ENCODE results near the gene STEAP4.

Gene STEAP4

DNA sequence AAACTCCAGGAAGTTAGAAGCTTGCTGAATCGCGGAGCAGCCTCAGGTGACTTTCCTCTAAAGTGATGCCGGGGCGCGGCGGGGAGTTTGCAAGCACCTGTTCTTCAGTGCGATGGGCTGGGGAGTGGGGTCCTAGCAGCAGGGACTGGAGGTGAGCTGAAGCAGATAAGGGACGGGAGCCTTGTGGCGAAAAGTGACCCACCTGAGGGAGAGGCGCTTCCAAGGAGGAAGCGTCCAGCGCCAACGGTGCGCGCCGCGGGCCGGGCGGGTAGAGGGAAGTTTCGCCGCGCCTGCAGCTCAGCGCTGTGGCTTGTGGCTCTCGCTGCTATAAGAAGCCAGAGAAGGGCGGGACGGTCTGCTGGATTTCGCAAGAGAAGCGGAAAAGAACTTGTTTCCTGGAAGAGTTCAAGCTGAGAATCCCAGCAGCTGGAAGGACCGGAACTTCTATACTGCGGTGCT lies at the start of gene STEAP4:
Gene STEAP4, minus strand, starts transcription at position 305 of the 459 bp plus-strand sequence. CDS start 22,625 bp downstream, outside the sequence.
- no peak for DNase-seq (ENCODE audit: low read depth)

DNA sequence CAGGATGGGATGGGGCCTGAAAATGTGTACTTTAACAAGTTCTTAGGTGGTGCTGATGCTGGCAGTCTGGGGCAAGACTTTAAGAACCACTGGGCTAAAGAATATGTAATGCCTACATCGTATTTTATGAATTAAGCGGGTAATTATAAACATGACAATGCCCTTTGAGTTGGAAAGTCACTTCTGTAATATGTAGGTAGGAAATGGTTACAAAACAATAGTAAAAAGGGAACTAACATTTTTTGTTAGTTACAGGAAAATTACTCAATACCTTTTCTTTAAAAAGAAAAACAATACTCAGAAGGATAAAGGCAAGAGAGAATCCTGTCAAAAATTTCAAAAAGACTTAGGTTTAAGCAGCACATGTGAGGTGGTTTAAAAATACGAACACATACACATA lies 48.3 kb upstream of the STEAP4 start:
- DNase-seq (ENCODE audit: low read depth): no peak

DNA sequence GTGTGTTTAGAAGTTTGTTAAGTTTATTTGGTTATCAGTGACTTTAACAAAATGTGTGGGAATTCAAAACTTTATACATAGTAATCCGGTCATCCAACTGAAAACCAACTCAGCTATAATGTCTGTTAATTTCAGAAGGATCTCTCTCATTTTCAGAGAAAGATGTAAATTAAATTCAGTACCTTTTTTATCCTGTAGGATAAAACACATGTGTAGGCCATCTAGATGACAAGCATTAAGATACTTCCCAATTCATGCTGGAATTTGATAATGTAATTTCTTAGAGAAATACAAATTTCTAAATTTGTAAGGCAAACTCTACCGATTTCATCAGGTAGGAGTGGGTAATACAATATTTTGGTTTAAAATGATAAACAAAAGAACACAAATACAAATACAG lies 43.4 kb upstream of the STEAP4 start:
- DNase-seq (ENCODE audit: low read depth): no peak

DNA sequence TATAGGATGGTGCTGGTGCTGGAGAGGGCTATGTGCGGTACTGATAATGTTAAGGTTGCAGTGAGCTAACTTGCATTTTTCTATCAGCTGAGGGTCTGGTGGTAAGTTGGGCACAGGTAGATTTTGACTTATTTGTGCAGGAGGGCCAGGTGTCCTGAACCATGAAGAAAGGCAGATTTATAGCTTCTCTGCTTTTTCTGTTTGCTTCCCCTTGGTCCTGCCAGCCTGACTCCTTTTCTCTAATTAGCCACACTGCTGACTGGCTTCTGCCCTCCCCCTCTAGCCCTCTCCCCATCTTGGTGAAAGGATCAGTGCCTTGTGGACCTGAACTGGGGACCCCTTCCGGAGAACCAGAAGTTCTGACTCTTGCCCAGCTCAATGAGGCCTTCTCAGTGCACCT lies 40.8 kb upstream of the STEAP4 start:
- no peak for DNase-seq (ENCODE audit: low read depth)

DNA sequence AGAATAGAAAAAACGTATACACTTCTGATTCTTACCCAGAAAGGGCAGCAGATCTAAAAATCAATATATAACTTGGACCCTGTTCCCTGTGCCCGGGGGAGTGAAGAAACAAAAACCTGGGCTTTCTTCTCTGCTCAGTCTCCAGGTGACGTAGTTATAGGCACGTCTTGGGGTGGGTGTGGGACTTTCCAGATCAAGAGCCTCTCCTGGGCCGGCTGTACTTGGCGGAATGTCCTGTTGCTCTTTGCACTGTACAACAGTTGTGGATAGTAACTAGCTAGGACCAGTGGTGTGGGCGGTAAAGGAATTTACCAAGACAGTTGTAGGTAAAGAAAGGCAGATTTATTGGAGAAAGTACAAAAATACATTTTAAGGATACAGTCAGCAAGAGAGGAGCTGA lies 40.4 kb upstream of the STEAP4 start:
- DNase-seq (ENCODE audit: low read depth): no peak

DNA sequence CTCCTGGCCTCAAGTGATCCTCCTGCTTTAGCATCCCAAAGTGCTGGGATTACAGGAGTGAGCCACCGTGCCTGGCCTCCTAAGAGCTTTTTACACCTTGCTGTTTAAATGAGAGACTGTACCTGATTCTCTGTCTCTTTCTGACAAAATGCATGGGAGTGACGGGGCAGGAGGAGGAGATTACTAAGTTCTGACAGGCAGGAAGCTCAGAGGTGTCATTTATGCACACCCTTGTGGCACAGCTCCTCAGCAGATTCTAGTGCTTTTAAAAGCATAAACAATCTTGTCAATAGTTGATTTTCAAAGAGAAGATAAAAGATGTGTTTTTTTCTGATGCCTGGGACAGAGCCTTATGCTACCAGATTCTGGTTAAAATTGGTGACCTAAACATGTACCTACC lies 39.7 kb upstream of the STEAP4 start:
- no peak for DNase-seq (ENCODE audit: low read depth)

DNA sequence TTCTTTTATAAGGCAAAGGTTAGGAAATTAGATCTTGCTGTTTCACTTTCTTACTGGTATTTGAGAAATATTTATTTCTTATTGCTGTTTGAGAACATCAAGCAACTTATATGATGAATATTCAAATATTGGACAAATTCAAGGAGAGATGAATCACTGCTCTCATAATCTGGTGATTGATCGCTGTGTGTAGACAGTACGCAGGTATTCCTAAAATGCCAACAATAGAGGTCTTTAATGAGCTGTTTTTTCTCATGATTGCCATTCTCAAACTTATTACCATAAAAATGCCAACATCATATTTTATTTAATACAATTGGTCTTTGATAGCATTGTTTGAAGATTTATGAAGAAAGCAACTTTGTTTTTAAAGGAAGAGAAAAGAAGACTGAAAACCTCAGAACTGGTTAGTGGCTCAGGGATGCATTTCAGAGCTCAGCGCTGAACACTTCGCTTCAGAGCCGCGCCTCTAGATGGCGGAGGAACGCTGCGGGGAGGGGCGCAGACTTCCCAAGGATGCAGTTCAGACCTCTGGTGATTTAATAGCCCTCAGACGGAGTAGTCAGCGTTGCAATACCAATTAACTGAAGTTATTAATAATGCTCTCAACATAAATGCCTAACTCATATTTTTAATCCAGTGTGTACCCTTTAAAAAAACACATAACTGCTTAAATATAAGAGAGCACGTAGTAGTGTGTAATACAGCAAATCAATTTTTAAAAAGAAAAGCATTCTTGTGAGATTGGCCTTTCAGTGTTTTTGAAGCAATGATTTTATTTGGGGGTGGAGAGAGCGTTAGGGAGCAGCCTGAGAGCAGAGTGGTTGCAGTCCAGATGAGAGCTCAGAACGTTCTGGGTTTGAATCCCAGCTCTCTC lies 38.5 kb upstream of the STEAP4 start:
- DNase-seq (ENCODE audit: low read depth): no peak

DNA sequence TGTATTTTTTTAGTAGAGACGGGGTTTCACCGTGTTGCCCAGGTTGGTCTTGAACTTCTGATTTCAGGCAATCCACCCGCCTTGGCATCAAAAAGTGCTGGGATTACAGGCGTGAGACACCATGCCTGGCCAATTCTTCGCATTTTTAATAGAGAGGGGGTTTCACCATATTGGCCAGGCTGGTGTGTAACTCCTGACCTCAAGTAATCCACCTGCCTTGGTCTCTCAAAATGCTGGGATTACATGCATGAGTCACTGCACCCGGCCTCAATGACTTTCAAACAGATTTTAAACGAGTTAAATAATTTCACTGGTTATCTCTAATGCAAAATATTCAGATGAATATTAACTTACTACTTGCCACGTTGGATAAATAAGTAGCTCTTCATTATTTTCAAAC lies 37.6 kb upstream of the STEAP4 start:
- DNase-seq (ENCODE audit: low read depth): no peak

DNA sequence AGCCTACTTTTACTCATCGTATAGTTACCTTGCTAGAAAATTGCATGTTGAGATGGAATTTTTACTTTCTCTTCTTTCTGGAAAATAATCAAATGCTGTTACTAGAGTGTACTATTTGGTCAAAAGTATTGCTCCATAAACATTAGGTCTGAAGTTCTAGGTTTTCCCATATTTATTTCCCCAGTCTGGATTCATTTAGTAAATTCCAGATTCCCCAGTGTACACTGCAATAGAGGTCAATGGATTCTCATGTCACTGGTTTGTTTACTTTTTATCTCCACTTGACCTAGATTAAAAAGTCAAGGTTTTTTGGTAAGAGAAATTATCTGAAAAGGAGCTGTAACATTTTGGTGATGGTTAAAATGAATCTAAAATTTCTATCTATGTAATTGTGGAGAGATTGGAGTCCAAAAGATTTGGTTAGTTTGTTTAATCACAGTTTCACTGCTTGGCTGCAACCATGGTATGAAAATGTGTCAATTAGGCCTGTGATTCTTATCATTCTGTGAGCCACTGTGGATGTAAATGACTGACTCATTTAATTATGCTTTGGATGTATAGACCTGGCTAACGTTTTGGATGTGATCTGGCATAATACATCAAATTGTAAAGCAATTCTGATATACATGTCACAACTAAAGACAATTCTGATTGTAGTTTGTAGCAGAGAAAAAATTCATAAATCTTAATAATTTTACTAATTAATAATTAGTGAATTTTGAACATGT lies 32.7 kb upstream of the STEAP4 start:
- no peak for DNase-seq (ENCODE audit: low read depth)

DNA sequence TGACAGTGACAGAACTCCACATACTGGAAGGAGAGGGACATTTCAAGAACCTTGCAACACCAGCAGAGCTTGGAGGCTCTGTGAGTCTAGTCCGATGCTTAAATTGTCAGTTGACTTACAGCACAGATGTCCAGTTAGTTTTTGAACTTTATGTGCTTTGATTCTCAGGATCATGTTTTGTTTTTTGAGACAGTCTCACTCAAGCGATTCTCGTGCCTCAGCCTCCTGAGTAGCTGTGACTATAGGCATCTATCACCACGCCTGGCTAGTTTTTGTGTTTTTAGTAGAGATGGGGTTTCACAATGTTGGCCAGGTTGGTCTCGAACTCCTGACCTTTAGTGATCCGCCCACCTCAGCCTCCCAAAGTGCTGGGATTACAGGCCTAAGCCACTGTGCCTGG lies 31.8 kb upstream of the STEAP4 start:
- DNase-seq (ENCODE audit: low read depth): no peak

DNA sequence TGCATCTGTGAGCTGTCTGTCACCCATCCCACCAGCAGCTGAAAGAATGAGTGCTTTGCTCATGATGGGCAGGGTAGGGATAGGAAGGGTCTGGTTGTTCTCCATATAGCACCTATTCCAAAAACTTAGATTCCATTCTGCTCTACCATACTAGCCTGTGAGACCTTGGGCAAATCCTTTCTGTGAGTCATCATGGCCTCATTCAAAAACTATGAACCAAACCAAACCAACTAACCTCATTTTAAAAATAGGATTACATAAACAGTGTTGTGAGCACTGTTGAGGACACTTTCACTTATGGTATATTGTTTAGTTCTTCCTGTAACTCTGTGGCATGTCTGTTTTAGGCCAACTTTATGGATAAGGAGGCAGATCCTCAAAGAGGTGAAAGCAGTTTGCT lies 30.9 kb upstream of the STEAP4 start:
- DNase-seq (ENCODE audit: low read depth): no peak

DNA sequence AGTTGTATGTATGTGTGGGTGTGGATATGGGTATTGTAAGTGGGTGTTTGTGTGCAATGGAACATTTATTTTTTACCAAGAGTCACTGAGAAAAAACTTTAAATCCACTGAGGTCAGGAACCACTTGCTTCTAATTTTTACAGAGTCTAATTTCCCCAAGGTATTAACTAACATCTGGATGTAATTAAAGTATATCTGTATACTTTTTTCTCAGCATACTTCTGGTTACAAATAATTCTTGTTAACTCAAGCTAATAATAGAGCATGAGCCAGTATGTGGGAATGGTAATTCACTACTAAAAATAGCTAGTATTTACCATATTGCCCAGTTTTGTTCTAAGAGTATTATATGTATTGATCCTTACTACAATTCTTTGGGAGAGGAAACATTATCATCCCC lies 24.6 kb upstream of the STEAP4 start:
- DNase-seq (ENCODE audit: low read depth): no peak

DNA sequence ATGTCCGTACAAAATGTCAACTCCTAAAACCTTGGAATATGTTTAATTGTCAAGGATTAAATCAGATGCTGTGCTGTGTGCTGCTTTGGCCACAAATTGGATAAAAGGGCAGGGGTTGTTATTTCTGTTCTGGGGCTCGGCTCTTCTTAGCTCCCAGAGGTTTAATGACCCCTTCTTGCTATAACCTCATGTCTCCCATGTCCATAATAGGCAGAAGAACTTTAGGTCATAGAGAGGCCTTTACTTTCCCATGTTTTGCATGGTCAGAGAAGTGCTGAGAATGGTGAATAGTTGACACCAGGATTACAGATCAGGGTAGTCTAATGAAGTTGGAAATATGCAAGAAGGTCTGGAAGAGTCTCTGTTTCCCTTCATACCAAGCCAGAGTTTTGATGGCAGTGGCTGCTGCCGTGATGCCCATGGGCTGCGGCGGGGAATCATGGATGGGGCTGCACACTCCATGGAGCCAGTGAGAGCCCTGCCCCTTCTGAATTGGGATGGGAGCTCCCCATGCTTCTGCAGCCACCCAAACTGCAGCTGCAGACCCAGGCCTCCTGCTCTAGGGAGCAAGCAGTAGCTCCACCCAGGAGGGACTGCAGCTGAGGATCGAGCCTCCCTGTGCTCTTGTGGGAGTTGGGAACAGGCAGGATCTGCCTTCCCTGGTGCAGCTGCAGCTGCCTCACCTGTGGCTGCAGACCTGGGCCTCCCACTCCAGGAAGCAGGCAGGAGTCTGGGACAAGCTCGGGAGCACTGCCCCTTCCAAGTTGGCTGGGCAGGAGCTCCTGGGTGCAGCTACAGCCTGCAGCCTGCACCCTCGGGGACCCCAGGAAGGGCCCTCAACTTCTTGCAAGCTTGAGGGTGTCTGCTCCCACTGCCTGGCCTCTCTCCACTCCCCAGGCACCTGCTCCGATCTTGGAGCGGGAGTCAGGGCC lies 23.1 kb upstream of the STEAP4 start:
- no peak for DNase-seq (ENCODE audit: low read depth)

DNA sequence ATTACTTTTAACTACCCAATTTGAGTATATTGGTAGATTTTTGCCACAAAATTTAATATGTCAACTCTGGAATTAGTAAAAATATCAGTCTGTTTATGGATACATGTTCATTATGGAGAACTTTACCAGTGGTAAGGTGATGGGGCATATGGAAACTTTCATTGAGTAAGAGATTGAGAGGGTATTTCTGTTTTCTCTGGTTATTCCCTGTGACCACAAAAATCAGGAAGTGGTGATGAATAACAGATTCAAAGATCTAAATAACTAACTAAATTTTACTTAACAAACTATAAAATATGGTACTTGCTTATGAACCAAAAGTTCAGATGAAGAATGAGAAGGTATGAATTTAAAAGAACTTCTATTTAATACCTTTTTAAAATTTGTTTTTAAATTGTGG lies 22.1 kb upstream of the STEAP4 start:
- DNase-seq (ENCODE audit: low read depth): no peak

DNA sequence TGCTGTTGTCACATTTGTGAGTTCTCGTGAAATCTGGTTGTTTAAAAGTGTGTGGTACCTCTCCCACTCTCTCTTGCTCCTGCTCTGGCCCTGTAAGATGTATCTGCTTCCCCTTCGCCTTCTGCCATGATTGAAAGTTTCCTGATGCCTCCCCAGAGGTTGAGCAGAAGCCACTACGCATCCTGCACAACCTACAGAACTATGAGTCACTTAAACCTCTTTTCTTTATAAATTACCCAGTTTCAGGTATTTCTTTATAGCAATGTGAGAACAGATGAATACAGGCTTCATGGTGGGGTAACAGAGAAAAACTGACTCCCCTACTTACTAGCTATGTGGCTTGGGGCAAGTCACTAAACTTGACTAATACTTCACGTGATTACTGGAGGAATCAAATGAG lies 18.0 kb upstream of the STEAP4 start:
- no peak for DNase-seq (ENCODE audit: low read depth)

DNA sequence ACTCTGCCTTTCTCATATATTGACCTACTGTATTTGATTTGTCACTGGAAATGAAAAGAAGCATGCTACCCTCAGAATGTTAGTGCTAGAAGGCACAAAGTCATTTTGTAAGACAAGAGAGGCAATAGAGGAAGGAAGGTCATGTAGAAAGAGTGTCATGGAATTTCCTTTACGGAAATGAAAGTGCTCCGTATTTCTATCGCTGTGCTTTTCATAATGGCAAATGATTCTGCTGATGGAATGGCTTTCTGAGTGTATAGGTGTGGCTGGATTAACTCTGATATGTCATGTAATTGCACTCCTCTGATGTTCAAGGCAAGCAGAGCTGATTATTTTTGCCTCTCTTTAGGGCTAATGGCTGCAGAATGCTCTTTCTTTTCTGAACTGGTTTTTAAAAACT lies 15.5 kb upstream of the STEAP4 start:
- no peak for DNase-seq (ENCODE audit: low read depth)

DNA sequence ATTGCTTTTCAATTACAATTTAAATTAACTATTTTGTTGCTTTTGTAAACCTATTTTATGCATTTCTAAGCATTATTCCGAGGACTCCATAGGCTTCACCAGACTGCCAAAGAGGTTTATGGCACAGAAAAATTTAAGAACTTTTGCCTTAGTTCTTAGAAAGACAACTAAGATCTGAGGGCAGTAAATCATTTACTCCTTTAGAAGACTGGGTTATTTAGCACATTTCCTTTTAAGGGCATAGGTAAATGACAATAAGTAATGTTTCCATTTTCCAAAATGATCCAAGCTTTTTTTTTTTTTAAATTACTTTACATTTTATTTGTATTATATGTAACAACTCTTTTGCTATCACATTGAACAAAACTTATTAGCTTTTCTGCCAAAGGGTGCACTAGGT lies 15.0 kb upstream of the STEAP4 start:
- no peak for DNase-seq (ENCODE audit: low read depth)

DNA sequence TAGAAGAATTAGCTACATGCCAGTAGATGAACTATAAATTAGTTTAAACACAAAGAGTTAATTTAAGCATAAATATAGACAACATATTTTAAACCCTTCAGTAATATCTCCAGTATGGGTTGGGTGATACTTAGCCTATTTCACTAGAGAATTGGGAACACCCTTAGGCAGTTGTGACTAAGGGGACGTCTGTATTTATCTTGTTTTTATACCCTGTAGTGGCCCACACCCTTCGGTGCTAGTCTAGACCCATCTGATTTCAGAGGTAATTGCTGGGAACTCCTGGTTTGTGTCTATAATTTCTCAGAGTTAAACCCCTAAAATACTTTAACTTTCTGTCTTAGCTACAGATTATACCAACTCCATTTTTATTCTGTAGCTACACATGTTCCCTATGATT lies 11.5 kb upstream of the STEAP4 start:
- no peak for DNase-seq (ENCODE audit: low read depth)

DNA sequence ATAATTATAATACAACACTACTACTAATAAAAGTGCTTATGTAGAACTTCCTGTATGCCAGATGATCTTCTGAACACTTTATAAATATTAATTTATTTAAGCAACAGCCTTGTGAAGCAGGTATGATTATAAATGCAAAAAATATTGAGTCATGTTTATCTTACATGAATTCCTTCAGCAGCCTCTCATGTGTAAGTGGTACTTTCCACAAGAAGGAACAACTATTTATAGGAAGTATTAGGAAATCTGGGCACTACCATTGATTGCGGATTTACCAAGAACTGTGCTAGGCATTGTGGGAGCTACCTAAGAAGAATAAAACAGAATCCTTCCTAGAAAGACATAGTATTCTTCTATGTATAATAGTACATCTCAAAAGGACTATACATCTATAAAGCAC lies 10.7 kb upstream of the STEAP4 start:
- DNase-seq (ENCODE audit: low read depth): no peak

DNA sequence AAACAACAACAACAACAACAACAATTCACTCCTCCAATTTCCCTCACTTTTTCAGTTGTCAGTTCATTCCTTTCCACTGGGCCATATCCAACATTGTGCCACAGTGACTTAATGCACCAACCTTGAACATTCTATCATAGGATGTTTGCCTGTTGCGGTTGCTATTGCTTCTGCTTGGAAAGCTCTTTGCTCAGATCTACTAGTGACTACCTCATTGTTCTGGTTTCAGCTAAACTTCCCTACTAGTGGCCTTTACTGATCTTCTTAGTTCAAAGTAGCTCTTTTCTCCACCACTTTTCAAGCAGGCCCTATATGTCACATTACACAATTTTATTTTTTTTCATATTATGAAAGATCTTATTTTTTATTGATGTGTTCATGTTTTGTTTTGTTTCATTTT lies 9.8 kb upstream of the STEAP4 start:
- no peak for DNase-seq (ENCODE audit: low read depth)

DNA sequence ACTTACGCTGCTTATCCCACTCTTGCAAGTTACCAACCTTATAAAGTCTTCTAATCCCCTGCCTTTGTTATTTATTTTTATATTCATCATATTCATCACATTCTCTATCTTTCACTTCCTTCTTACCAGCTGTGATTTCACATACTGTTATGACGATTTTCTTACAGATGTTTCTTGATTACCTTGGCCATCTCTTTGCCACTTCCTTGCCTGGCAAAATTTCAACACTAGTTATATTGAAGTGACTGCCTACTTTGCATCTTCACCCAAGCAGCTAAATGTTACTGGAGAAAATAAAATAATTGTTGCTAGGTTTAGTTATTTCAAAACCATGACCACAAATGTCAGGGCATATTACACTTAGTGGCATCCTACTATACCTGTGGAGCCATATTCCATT lies 8.8 kb upstream of the STEAP4 start:
- no peak for DNase-seq (ENCODE audit: low read depth)

DNA sequence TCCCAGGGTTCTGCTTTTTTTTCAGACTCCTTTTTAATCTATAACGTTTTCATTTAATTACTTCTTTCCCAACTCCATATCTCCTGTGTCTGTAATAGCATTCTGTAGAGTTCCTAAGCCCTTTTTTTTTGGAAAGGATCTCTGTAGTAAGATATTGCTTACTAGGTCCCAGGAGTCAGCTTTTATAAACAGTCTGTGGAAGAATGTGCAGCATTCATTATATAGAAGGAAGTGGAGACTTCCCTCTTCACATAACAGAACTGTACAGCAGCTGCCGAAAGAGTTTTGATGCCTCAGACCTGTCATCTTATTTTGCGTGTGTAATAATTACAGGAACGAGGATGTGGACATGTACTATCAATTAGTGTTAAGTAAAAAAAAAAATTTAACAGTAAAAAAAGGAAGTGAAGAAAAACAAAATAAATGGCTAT lies 7.4 kb upstream of the STEAP4 start:
- no peak for DNase-seq (ENCODE audit: low read depth)
